Stimulated activated memory B cell treated with anti-CD40 and anti-IgM and Interleukin-4, amounts not matched to agents 10 μg/mL and 1 μg/mL and 100 μg/mL, for 72 hours (primary cell): Measurements from ENCODE around the gene NDRG3.
"Not testable (repeated sequence)": the region's sequence is repeated elsewhere in the genome, so short reads cannot be mapped to it uniquely, and the experiment has no call there.

Experiments
- ATAC-seq: fragments of 150-1000 bp; cut with Tn5 transposase; 2 replicates; pipeline ENCODE4 v1.10.0; 2021
- H3K27ac Mint-ChIP-seq: one replicate; pipeline ENCODE4 v1.8.0; 2022; ENCODE audit warnings: mild to moderate bottlenecking, mixed read lengths
- H3K27me3 Mint-ChIP-seq: one replicate; pipeline ENCODE4 v1.8.0; 2022; ENCODE audit warnings: mixed read lengths
- H3K36me3 Mint-ChIP-seq: one replicate; pipeline ENCODE4 v1.8.0; 2022; ENCODE audit warnings: mixed read lengths
- H3K4me1 Mint-ChIP-seq: one replicate; pipeline ENCODE4 v1.8.0; 2022; ENCODE audit warnings: mixed read lengths
- H3K4me3 Mint-ChIP-seq: one replicate; pipeline ENCODE4 v1.8.0; 2022; ENCODE audit warnings: mild to moderate bottlenecking, moderate library complexity, mixed read lengths
- H3K9me3 Mint-ChIP-seq: one replicate; pipeline ENCODE4 v1.8.0; 2022; ENCODE audit warnings: mixed read lengths

NDRG3 gene

DNA sequence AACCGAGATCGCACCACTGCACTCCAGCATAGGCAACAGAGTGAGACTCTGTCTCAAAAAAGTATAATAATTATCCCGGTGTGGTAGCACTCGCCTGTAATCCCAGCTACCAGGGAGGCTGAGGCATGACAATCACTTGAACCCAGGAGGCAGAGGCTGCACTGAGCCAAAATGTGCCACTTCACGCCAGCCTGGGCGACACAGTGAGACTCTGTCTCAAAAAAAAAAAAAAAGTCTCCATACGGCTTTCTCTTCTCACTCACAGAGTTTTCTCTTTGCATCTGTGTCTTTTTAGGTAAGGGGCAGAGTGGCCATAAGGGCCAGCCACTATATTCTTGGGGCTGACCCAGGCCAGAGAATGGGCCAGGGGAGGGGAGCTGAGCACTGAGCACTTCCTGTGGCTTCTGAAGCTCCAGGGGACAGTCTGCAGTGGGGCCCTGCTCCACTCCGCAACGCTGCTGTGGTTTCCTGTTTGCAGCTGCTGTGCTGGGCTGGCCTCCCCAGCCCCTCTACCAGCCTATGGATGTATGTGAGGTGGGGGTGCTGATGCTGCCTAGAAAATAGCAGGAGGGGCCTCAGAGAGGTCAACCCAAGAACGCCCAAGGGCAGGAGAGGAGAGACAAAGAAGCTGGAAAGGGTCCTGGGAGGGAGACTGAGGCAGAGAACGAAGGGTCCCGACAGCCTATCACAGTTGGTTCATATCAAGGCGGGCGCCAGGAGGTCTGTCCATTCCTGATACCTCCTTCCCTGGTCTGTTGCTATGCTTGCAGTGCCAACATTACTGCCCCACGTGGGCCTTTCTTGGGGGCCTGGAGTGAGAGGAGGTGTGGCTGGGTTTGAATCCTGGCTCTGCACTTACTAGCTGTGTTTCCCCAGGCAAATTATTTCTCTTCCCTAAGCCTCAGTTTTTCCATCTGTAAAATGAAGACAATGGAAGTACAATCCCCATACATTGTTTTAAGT, 115.9 kb downstream of the NDRG3 start:
- H3K4me1 Mint-ChIP-seq = peaks cover 10% of the 10 kb centered on the region
- no peaks in the 10 kb centered on the region for H3K27me3 Mint-ChIP-seq
- no peaks in the 10 kb centered on the region for H3K9me3 Mint-ChIP-seq
- no peaks in the 10 kb centered on the region for H3K36me3 Mint-ChIP-seq
- peak; percentile 71 for ATAC-seq
- no peak overlapping the region for H3K4me3 Mint-ChIP-seq
- H3K27ac Mint-ChIP-seq = peak overlapping the region; percentile 83

DNA sequence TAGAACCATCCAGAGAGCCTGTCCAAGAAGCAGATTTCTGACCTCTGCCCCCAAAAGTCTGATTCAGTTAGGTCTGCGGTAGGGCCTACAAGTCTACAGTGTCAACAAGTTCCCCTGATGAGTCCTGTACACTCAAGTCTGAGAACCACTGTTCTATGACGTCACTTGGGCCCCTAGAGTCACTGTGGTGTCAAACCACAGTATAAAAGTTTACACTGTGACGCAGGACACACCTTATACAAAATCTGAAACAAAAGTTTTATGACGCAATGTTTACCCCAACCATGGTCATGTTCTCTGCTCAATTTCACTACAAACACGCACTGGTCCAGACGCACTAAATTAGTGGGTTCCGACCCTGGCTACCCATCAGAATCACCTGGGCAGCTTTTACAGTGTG, 117.8 kb downstream of the NDRG3 start:
- Mint-ChIP-seq H3K36me3 (no peaks in the 10 kb centered on the region), H3K4me3 (no peak overlapping the region), H3K9me3 (no peaks in the 10 kb centered on the region), H3K27me3 (no peaks in the 10 kb centered on the region), H3K4me1 (peaks cover 10% of the 10 kb centered on the region), H3K27ac (no peak overlapping the region)
- ATAC-seq = no peak

DNA sequence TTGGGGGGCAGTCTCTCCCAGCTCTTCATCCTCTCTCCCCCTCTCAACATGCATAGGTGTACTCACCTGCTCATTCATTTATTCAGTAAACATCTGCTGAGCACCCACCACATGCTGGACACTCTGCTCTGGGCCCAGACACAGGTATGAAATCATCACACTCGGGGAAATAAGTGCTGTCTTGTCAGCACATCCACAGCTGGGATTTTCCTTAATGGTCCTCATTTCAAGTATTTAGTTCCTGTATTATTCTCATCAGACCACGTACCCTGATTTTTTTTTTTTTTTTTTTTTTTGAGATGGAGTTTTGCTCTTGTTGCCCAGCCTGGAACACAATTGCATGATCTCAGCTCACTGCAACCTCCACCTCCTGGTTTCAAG, 121.0 kb downstream of the NDRG3 start:
- H3K4me1 Mint-ChIP-seq = peaks cover 5% of the 10 kb centered on the region
- H3K27ac Mint-ChIP-seq = no peak overlapping the region
- H3K36me3 Mint-ChIP-seq = peaks cover 7% of the 10 kb centered on the region
- H3K27me3 Mint-ChIP-seq = no peaks in the 10 kb centered on the region
- no peaks in the 10 kb centered on the region for H3K9me3 Mint-ChIP-seq
- ATAC-seq = no peak
- no peak overlapping the region for H3K4me3 Mint-ChIP-seq

DNA sequence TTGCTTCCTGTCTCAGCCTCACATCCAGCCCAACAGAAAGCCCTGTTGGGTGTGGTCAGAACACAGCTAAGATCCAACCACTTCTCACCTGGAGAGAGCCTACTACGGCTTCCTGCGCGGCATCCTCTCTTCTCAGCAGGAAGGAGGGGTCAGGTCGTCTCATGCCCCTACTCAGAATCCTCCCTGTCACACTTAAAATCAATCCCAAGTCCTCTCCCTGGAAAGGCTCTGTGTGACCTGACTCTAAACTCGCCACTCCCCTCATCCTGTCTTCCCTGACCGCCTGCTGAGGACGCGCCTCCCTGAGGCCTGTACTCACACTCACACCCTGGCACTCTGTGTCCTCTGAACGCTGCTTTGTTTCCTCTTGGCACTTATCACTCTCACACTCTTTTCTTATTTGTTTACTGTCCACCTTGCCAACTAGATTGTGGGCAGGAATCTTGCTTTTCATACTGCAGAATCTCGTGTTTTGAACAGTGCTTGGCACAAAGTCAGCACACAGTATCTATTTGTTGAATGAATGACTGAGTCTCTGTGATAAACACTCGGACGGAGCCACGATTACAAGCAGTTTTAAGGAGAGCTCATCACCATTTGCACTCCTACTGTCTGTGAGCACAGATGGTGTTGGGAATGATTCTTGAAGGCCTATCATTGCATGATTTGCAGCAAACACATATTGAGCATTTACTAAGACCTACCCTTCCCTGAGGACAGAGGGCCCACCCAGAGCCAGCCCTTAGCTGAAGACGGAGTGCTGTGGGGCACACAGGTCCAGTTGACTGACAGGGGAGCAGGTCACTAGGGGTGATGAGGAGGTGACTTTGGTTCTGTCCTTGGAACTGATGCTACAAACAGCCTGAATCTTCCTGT, 121.6 kb downstream of the NDRG3 start:
- no peak overlapping the region for H3K27ac Mint-ChIP-seq
- ATAC-seq = no peak
- no peaks in the 10 kb centered on the region for H3K27me3 Mint-ChIP-seq
- peaks cover 7% of the 10 kb centered on the region for H3K36me3 Mint-ChIP-seq
- H3K4me1 Mint-ChIP-seq = no peaks in the 10 kb centered on the region
- H3K4me3 Mint-ChIP-seq = no peak overlapping the region
- H3K9me3 Mint-ChIP-seq = no peaks in the 10 kb centered on the region

DNA sequence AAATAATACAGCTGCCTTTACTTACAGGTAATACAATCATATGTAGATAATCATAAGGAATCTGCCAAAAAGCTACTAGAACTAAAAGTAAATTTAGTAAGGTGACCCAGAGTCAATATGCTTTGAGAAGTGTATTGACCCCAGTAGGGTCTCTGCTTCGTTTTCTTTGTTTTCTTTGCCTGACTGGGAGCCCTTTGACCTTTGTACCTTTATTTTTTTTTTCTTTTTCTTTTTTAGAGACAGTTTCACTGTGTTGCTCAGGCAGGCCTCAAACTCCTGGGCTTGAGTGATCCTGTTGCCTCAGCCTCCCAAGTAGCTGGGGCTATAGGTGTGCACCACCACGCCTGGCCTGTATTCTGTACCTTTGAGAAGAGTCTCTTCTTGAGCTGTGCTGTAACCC, 122.4 kb downstream of the NDRG3 start:
- Mint-ChIP-seq H3K27ac (no peak overlapping the region), H3K9me3 (no peaks in the 10 kb centered on the region), H3K36me3 (peaks cover 7% of the 10 kb centered on the region), H3K4me1 (no peaks in the 10 kb centered on the region), H3K27me3 (no peaks in the 10 kb centered on the region), H3K4me3 (no peak overlapping the region)
- ATAC-seq = no peak

DNA sequence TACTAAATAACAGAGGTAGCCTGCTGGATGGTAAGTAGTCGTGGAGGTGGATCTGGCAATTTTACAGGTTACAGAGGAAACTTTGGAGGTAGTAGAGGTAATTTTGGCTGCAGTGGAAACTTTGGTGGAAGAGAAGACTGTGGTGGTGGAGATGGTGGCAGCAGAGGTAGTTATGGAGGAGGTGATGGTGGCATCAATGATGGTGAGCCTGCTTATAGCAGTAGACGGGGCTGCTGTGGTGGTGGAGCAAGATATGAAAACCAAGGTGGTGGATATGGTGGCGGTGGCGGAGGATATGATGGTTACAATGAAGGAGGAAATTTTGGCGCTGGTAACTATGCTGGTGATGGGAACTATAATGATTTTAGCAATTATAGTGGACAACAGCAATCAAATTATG, 125.0 kb downstream of the NDRG3 start:
- Mint-ChIP-seq H3K36me3 (peaks cover 7% of the 10 kb centered on the region), H3K27me3 (no peaks in the 10 kb centered on the region), H3K27ac (no peak overlapping the region), H3K4me1 (no peaks in the 10 kb centered on the region), H3K4me3 (no peak overlapping the region), H3K9me3 (no peaks in the 10 kb centered on the region)
- ATAC-seq = no peak

DNA sequence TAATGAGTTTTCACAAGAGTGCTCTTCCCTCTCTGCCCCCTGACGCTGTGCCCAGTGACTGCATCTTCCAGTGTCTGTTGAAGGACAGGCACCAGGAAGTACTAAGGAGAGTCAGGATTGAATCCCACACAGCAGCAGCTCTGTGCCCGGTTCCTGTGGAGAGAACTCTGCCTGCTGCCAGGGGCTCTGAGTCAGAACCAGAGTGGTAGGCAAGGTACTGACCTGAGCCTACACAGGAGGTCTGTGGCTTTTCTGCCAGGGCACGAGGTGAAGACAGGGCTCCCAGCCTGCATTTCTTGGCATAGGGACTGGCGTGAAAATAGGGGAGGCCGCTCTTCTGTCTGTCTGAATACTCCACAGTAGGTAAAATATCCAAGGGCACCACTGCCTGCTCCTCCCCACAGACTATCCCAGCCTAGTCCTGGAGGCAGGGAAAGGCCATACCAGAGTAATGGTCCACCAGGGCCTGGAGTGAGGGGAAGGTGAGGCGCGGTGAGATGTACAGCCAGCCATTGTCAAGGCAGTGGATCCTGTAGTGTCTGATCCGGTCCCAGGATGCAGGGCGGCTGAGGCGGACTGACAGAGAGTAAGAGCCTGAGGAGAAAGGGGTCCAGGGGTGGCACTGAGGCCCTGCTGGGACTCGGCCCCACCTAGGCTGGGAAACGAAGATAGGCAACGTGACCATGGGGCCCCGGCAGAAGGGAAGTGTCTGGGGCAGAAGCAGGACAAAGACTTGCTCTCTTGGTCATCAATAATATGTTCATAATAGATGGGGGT, 130.9 kb downstream of the NDRG3 start:
- Mint-ChIP-seq H3K4me1 (no peaks in the 10 kb centered on the region), H3K4me3 (no peak overlapping the region), H3K9me3 (no peaks in the 10 kb centered on the region), H3K27ac (no peak overlapping the region), H3K36me3 (peaks cover 22% of the 10 kb centered on the region), H3K27me3 (no peaks in the 10 kb centered on the region)
- ATAC-seq = no peak

DNA sequence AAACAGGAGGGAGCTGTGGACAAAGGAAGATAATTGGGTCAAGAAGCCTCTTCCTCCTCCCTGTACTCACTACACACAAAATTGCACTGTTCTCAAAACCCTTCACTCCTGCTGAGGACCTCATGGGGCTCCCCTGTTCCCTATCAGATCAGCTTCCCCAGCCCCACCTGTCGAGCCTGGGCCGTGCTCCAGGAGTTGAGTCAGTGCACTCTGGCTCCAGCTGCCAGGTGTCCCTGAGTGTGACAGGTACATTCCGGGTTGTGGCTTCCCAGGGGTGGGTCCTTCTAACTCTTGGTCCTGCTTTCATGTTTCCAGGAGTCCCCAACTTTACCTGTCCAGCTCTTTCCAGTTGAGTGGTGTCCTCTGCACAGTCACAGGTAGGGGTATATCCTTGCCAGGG, 131.9 kb downstream of the NDRG3 start:
- Mint-ChIP-seq H3K4me3 (no peak overlapping the region), H3K9me3 (no peaks in the 10 kb centered on the region), H3K4me1 (no peaks in the 10 kb centered on the region), H3K27me3 (no peaks in the 10 kb centered on the region), H3K36me3 (peaks cover 30% of the 10 kb centered on the region), H3K27ac (no peak overlapping the region)
- ATAC-seq = no peak

DNA sequence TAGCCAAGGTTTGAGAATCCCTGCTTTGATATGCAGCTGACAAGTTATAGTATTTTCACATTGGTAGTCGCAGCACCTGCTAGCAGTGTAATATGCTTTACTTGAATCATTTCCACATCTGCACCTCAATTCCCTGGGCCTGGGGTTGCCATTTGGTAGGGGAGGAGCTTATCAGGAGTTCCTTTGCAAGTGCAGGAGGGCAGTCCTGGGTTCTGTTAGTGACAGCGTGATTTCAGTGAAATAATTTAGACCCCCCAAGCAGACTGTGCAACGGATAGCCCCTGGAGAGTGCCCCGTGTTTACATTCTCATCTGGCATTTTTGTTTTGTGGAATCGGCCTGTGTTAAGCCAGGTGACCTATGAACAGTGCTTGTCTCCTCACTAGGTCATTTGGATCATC, 134.3 kb downstream of the NDRG3 start:
- no peak overlapping the region for H3K27ac Mint-ChIP-seq
- ATAC-seq = no peak
- H3K36me3 Mint-ChIP-seq = peaks cover 38% of the 10 kb centered on the region
- peaks cover 14% of the 10 kb centered on the region for H3K4me1 Mint-ChIP-seq
- H3K4me3 Mint-ChIP-seq = no peak overlapping the region
- no peaks in the 10 kb centered on the region for H3K27me3 Mint-ChIP-seq
- H3K9me3 Mint-ChIP-seq = no peaks in the 10 kb centered on the region

DNA sequence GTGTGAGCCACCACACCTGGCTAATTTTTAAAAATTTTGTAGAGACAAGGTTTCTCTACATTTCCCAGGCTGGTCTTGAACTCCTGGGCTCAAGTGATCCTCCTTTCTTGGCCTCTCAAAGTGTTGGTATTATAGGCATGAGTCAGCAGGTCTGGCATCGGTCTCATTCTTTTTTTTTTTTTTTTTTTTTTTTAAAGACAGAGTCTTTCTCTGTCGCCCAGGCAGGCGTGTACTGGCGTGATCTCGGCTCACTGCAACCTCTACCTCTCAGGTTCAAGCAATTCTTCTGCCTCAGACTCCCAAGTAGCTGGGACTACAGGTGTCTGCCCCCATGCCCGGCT, 137.5 kb downstream of the NDRG3 start:
- Mint-ChIP-seq H3K36me3 (peaks cover 28% of the 10 kb centered on the region), H3K4me1 (peaks cover 37% of the 10 kb centered on the region)
- not testable (repeated sequence) for ATAC-seq, H3K27me3 Mint-ChIP-seq, H3K4me3 Mint-ChIP-seq, H3K27ac Mint-ChIP-seq, H3K9me3 Mint-ChIP-seq

DNA sequence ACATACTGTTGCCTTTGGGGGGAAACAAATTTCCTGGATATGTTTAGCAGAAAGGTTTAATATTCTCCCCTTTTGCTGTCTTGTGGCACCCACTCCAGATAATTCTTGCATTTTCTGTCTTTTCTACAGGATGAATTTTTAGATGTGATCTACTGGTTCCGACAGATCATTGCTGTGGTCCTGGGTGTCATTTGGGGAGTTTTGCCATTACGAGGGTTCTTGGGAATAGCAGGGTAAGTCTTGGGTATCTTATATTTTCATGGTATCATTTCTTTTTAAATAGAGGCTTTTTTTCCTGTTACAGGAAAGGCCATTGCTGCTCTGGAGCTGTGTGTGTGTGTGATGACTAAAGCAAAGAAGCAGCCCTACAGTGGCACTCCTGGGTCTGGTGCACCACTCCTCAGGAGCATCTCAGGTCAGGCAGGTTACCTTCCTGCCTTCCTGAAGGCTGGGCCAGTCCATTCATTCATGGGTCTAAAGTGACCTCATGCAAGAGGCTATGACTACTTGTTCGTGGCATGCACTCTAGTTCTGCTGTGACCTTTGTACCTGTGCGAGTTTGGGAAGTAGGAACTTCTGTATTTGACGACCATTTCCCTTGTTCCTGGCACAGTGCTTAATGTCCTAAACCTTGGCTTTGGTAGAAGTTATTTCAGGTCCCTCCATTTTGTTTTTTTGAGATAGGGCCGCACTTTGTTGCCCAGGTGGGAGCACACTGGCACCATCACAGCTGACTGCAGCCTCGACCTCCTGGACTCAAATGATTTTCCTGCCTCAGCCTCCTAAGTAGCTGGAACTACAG, 138.1 kb downstream of the NDRG3 start:
- Mint-ChIP-seq H3K27me3 (no peaks in the 10 kb centered on the region), H3K36me3 (peaks cover 26% of the 10 kb centered on the region), H3K4me3 (peak overlapping the region; percentile 44), H3K9me3 (no peaks in the 10 kb centered on the region), H3K4me1 (peaks cover 39% of the 10 kb centered on the region), H3K27ac (no peak overlapping the region)
- no peak for ATAC-seq

DNA sequence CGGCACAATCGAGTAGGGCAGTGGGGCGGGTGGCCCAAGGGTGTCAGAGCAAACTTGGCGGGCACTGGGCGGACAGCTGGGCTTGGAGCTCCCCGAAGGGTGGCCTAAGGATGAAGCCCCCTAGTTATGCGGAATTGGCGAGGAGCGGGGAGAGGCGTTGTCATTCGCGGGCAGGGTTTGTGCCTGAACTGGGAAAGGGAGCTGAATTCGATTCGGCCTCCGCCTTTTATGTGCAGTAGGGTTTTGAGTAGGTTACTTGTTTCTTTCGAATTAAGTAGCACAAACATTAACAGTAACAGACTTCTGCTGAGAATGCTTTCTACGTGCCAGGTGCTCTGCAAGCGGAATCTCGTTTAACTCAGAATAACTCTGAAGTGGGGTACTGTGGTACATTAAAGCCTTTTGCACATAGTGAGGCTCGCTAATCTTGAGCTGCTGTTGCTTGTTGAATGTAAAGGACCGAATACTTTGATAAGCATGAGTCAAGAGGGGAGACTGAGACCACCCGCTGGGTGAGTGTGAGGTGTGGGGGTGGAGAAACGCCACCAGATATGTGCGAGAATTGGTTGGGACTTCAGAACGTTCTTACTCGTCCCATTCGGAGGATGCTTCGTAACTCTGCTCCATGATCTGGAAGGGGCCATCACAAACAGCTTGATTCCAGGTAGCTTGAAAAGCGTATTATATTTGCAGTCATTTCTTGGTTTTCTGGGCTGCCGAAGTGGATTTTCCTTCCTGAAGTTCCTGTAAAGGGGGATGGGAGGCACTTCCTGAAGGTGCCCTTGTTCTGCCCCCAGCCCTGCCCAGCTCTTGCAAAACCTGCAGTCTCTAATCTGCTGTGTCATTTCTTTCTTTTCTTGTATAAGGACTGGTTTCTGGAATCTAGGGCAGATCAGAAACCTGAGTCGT, 139.5 kb downstream of the NDRG3 start:
- H3K27me3 Mint-ChIP-seq = no peaks in the 10 kb centered on the region
- peak overlapping the region; percentile 94 for H3K4me3 Mint-ChIP-seq
- ATAC-seq = no peak
- no peaks in the 10 kb centered on the region for H3K9me3 Mint-ChIP-seq
- H3K4me1 Mint-ChIP-seq = peaks cover 45% of the 10 kb centered on the region
- peaks cover 16% of the 10 kb centered on the region for H3K36me3 Mint-ChIP-seq
- peak overlapping the region; percentile 95 for H3K27ac Mint-ChIP-seq

DNA sequence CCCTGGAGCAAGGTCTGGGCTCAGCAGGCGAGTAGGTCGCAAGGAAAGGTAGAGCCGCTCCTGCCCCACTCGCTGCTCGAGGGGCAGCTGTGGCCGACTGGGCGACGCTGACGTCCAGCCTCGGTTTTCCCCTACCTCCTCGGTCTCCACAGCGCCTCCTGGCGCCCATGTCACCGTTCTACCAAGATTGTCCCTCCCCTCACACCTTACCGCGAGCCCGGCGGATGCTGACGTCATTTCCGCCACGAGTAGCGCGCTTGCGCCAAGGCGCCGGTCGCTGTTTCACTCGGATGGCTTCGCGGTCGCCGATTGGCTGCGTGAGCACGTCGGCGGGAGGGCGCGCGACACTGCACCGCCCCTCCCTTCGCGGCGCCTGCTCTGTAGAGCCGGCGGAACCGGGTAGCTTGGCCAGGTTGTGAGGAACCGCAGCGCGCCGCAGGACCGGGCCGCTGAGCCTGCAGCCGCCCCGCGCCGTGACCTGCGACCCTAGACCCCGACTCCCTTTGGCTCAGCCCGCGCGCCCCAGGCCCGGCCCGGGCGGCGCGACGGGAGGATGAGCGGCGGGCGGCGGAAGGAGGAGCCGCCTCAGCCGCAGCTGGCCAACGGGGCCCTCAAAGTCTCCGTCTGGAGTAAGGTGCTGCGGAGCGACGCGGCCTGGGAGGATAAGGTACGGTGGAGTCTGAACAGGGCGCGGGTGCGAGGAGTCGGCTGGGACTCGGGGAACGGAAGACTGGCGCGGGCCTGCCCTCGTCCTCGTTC, 140.3 kb downstream of the NDRG3 start, which contains the start of gene RAB5IF:
TSS of gene RAB5IF (plus strand) at position 381 of the 759 bp plus-strand sequence. CDS start at position 554, 173 bp downstream.
- Mint-ChIP-seq H3K27me3 (no peaks in the 10 kb centered on the region), H3K36me3 (peaks cover 16% of the 10 kb centered on the region), H3K4me3 (peak within 1 kb of the TSS; percentile 94), H3K4me1 (peaks cover 48% of the 10 kb centered on the region), H3K9me3 (no peaks in the 10 kb centered on the region), H3K27ac (peak within 1 kb of the TSS; percentile 95)
- ATAC-seq = peak; percentile 94
